ENCODE data around the gene RRP1. TPM values are rescaled to one million over a fixed set of nuclear protein-coding genes. Genes with fewer than 3 reads are reported as not detected.

The RRP1 gene
- total RNA-seq, 4 donors from 2014 or later = 15.5 to 29.4 (median 19.0) TPM

GRCh38 chr21:43805275-43805800 is 16.0 kb downstream of the RRP1 start:
- 68 to 78% methylated on average over 14 of the region's 14 CpGs for WGBS, 2 donors
- H3K27me3 ChIP-seq = no peaks in the 10 kb centered on the region
- H3K27ac ChIP-seq = no peak overlapping the region

GRCh38 chr21:43806017-43806710 is 16.8 kb downstream of the RRP1 start:
- TF ChIP-seq POLR2A (IDR thresholded peaks at IDR 0.05) = no peak
- TF ChIP-seq EP300 (IDR thresholded peaks at IDR 0.05) = no peak
- no peak for TF ChIP-seq CTCF (IDR thresholded peaks at IDR 0.05)
- no peak overlapping the region for H3K4me3 ChIP-seq
- no peak for DNase-seq (ENCODE audit: low spot score in 2 of 2)
- 84 to 94% methylated on average over 21 of the region's 21 CpGs for WGBS, 2 donors
- H3K27me3 ChIP-seq = no peaks in the 10 kb centered on the region
- no peaks in the 10 kb centered on the region for H3K9me3 ChIP-seq
- H3K36me3 ChIP-seq = peaks cover 0 to 57% (median 0%) of the 10 kb centered on the region in 3 donors
- no peak overlapping the region for H3K27ac ChIP-seq
- H3K4me1 ChIP-seq = peaks cover 0 to 9% (median 7%) of the 10 kb centered on the region in 4 donors

More at GRCh38 chr21:43805275-43805800, 16.0 kb downstream of the RRP1 start:
- TF ChIP-seq POLR2A (IDR thresholded peaks at IDR 0.05) = no peak
- TF ChIP-seq CTCF (IDR thresholded peaks at IDR 0.05) = no peak
- no peak for TF ChIP-seq EP300 (IDR thresholded peaks at IDR 0.05)
- Histone ChIP-seq H3K9me3 (no peaks in the 10 kb centered on the region), H3K4me1 (peaks cover 0 to 1% (median under 1%) of the 10 kb centered on the region in 4 donors), H3K4me3 (no peak overlapping the region), H3K36me3 (peaks cover 0 to 66% (median 0%) of the 10 kb centered on the region in 3 donors)
- DNase-seq (ENCODE audit: low spot score in 2 of 2) = no peak

GRCh38 chr21:43808367-43808766 is 19.0 kb downstream of the RRP1 start:
- no peak for TF ChIP-seq POLR2A (IDR thresholded peaks at IDR 0.05)
- TF ChIP-seq EP300 (IDR thresholded peaks at IDR 0.05) = no peak
- TF ChIP-seq CTCF (IDR thresholded peaks at IDR 0.05) = no peak
- H3K4me1 ChIP-seq = peaks cover 0 to 25% (median 11%) of the 10 kb centered on the region in 4 donors
- WGBS, 2 donors = 84 to 85% methylated on average over 16 to 18 of the region's 18 CpGs

GRCh38 chr21:43808832-43809251 is 19.5 kb downstream of the RRP1 start:
- no peak overlapping the region for H3K4me3 ChIP-seq
- peaks cover 0 to 25% (median 11%) of the 10 kb centered on the region in 4 donors for H3K4me1 ChIP-seq
- no peaks in the 10 kb centered on the region for H3K9me3 ChIP-seq
- peaks cover 0 to 31% (median 0%) of the 10 kb centered on the region in 3 donors for H3K36me3 ChIP-seq
- WGBS, 2 donors = 83 to 84% methylated on average over 17 to 20 of the region's 22 CpGs
- TF ChIP-seq EP300 (IDR thresholded peaks at IDR 0.05) = no peak
- no peak for TF ChIP-seq POLR2A (IDR thresholded peaks at IDR 0.05)
- no peak for TF ChIP-seq CTCF (IDR thresholded peaks at IDR 0.05)
- H3K27me3 ChIP-seq = no peaks in the 10 kb centered on the region
- H3K27ac ChIP-seq = no peak overlapping the region
- DNase-seq (ENCODE audit: low spot score in 2 of 2) = no peak

More at GRCh38 chr21:43808367-43808766, 19.0 kb downstream of the RRP1 start:
- peaks cover 0 to 35% (median 0%) of the 10 kb centered on the region in 3 donors for H3K36me3 ChIP-seq
- H3K4me3 ChIP-seq = no peak overlapping the region
- H3K9me3 ChIP-seq = no peaks in the 10 kb centered on the region
- DNase-seq (ENCODE audit: low spot score in 2 of 2) = no peak
- H3K27me3 ChIP-seq = no peaks in the 10 kb centered on the region
- H3K27ac ChIP-seq = no peak overlapping the region

- Histone ChIP-seq H3K4me1 (peaks cover 0 to 26% (median 11%) of the 10 kb centered on the region in 4 donors), H3K27me3 (no peaks in the 10 kb centered on the region), H3K4me3 (no peak overlapping the region), H3K9me3 (no peaks in the 10 kb centered on the region), H3K36me3 (peaks cover 0 to 25% (median 0%) of the 10 kb centered on the region in 3 donors), H3K27ac (no peak overlapping the region)
- no peak for DNase-seq (ENCODE audit: low spot score in 2 of 2)
- TF ChIP-seq POLR2A (IDR thresholded peaks at IDR 0.05) (no peak), CTCF (IDR thresholded peaks at IDR 0.05) (no peak)
- 74 to 88% methylated on average over 16 of the region's 16 CpGs for WGBS, 2 donors
Observed at GRCh38 chr21:43809346-43809799, 20.0 kb downstream of the RRP1 start.

Data from tibial nerve (tissue), 4 donors.